Osteoblast (primary cell): Measurements from ENCODE around the gene TSG101. TPM values are rescaled to one million over a fixed set of nuclear protein-coding genes. Genes with fewer than 3 reads are reported as not detected.

ENCODE experiments used
- DNase-seq: peaks from one replicate; pipeline ENCODE4 v3.0.0; 2011; ENCODE audit warnings: low spot score, mixed read lengths; ENCODE audit not compliant: insufficient read length; ENCODE audit errors: missing footprints
- H2AFZ ChIP-seq: 2 replicates; pipeline ENCODE4 v1.6.0; 2011; ENCODE audit warnings: mild to moderate bottlenecking, low read length
- H3K27ac ChIP-seq: 2 replicates; pipeline ENCODE4 v1.5.1; 2011; ENCODE audit warnings: mild to moderate bottlenecking, low read depth, low read length, moderate library complexity
- H3K27me3 ChIP-seq: 2 replicates; pipeline ENCODE4 v1.6.0; 2012; ENCODE audit warnings: mild to moderate bottlenecking, control low read depth, inconsistent platforms, low read length, moderate library complexity; ENCODE audit not compliant: insufficient read depth
- H3K36me3 ChIP-seq: 2 replicates; pipeline ENCODE4 v1.5.1; 2011; ENCODE audit warnings: mild to moderate bottlenecking, low read length, control low read depth, moderate library complexity; ENCODE audit not compliant: insufficient read depth
- H3K4me1 ChIP-seq: 2 replicates; pipeline ENCODE4 v1.5.1; 2011; ENCODE audit warnings: mild to moderate bottlenecking, low read length, control low read depth, moderate library complexity; ENCODE audit not compliant: insufficient read depth
- H3K4me2 ChIP-seq: 2 replicates; pipeline ENCODE4 v1.6.0; 2011; ENCODE audit warnings: mild to moderate bottlenecking, low read length; ENCODE audit not compliant: insufficient read depth
- H3K4me3 ChIP-seq: fragments of 200-600 bp; sonication (generic); 3 replicates; pipeline ENCODE4 v1.5.1; 2012; ENCODE audit warnings: mild to moderate bottlenecking, low read length, inconsistent platforms; ENCODE audit not compliant: insufficient read depth
- H3K79me2 ChIP-seq: 2 replicates; pipeline ENCODE4 v1.6.0; 2012; ENCODE audit warnings: mild to moderate bottlenecking, low read length, control low read depth, inconsistent platforms; ENCODE audit not compliant: insufficient read depth
- H3K9me3 ChIP-seq: 2 replicates; pipeline ENCODE4 v1.5.1; 2011; ENCODE audit warnings: low read depth, low read length, control low read depth
- H4K20me1 ChIP-seq: 2 replicates; pipeline ENCODE4 v1.6.0; 2012; ENCODE audit warnings: mild to moderate bottlenecking, low read length, control low read depth; ENCODE audit not compliant: insufficient read depth
- total RNA-seq: library from RNA; depleted of rRNA; stranded (reverse); fragments of >200 nt; gene quantifications from 2 replicates; pipeline ENCODE4 v1.2.3, GENCODE V29; 2012
- TF ChIP-seq, protein P1 (sequence below): IDR thresholded peaks from 2 replicates; pipeline ENCODE4 v1.5.1; 2011; ENCODE audit warnings: mild to moderate bottlenecking, low read depth, low read length, moderate library complexity; ENCODE audit errors: extremely low read depth

Gene TSG101
- total RNA-seq, 1 donor, result 67.3 TPM

DNA sequence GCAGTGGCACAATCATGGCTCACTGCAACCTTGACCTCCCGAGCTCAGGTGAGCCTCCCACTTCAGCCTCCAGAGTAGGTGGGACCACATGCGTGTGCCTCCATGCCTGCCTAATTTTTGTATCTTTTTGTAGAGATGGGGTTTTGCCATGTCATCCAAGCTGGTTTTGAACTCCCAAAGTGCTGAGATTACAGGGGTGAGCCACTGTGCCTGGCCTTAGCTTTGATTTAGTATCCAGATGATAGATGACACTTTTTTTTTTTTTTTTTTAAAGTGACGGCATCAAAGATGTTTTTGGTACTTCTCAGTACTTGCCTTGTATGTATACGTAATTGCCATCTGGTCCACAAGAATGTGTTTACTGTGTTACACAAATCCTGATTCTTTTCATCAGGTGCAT is 47.7 kb downstream of the TSG101 start:
- H3K36me3 ChIP-seq, result peaks cover 60% of the 10 kb centered on the region
- H3K79me2 ChIP-seq, result no peaks in the 10 kb centered on the region
- no peaks in the 10 kb centered on the region for H4K20me1 ChIP-seq
- H3K4me3 ChIP-seq, result no peak overlapping the region
- no peak overlapping the region for H2AFZ ChIP-seq
- H3K9me3 ChIP-seq, result no peaks in the 10 kb centered on the region
- H3K27ac ChIP-seq, result no peak overlapping the region
- no peaks in the 10 kb centered on the region for H3K4me1 ChIP-seq
- TF ChIP-seq, protein P1, sequence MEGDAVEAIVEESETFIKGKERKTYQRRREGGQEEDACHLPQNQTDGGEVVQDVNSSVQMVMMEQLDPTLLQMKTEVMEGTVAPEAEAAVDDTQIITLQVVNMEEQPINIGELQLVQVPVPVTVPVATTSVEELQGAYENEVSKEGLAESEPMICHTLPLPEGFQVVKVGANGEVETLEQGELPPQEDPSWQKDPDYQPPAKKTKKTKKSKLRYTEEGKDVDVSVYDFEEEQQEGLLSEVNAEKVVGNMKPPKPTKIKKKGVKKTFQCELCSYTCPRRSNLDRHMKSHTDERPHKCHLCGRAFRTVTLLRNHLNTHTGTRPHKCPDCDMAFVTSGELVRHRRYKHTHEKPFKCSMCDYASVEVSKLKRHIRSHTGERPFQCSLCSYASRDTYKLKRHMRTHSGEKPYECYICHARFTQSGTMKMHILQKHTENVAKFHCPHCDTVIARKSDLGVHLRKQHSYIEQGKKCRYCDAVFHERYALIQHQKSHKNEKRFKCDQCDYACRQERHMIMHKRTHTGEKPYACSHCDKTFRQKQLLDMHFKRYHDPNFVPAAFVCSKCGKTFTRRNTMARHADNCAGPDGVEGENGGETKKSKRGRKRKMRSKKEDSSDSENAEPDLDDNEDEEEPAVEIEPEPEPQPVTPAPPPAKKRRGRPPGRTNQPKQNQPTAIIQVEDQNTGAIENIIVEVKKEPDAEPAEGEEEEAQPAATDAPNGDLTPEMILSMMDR, result no peak
- no peak overlapping the region for H3K4me2 ChIP-seq
- DNase-seq, result no peak
- no peaks in the 10 kb centered on the region for H3K27me3 ChIP-seq

DNA sequence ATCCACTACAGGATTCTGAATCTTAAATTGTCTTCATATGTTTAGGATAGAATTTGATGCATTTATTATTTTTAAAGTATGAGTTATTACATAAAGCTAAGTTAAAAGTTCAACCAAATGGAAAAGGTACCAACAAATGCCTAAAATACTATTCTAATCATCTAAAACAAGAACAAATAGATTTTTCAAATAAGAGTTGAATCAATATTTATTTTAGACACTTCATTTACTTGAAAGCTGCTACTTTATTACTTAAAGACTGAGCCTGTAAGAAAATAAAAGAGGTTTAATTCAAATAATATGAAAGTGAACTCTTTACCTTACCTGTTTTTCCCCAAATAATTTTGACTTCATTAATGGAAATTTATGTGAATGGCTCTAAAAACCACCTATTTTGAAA is 54.2 kb downstream of the TSG101 start:
- H3K4me2 ChIP-seq, result no peak overlapping the region
- TF ChIP-seq, protein P1, result no peak
- no peaks in the 10 kb centered on the region for H3K27me3 ChIP-seq
- no peak overlapping the region for H2AFZ ChIP-seq
- H3K79me2 ChIP-seq, result no peaks in the 10 kb centered on the region
- peaks cover 13% of the 10 kb centered on the region for H3K36me3 ChIP-seq
- H4K20me1 ChIP-seq, result no peaks in the 10 kb centered on the region
- no peaks in the 10 kb centered on the region for H3K9me3 ChIP-seq
- no peak overlapping the region for H3K27ac ChIP-seq
- no peak for DNase-seq
- H3K4me1 ChIP-seq, result no peaks in the 10 kb centered on the region
- H3K4me3 ChIP-seq, result no peak overlapping the region

DNA sequence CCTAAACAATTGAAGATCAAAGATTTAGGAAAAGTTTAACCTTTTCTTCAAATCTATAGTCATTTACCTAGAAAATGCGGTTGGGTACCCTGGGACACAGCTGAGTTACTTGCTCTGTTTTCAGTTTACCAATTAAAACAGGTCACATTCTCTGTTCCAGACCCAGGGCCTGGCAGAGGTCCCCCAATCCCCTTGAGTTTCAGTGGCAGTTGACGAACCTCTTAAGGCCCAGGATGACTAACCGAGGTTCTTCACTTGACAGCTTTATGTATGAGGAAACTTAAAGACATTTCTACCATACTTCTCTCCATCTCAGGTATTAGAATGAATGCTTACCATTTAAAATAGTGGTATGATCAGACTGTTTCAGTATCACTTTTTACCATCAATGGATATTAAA is 54.7 kb downstream of the TSG101 start:
- no peak overlapping the region for H3K4me2 ChIP-seq
- no peaks in the 10 kb centered on the region for H3K27me3 ChIP-seq
- peaks cover 13% of the 10 kb centered on the region for H3K36me3 ChIP-seq
- no peak for DNase-seq
- no peaks in the 10 kb centered on the region for H4K20me1 ChIP-seq
- no peak overlapping the region for H3K27ac ChIP-seq
- H3K9me3 ChIP-seq, result no peaks in the 10 kb centered on the region
- no peak overlapping the region for H3K4me3 ChIP-seq
- H3K79me2 ChIP-seq, result no peaks in the 10 kb centered on the region
- H3K4me1 ChIP-seq, result no peaks in the 10 kb centered on the region
- TF ChIP-seq, protein P1, result no peak
- H2AFZ ChIP-seq, result no peak overlapping the region

DNA sequence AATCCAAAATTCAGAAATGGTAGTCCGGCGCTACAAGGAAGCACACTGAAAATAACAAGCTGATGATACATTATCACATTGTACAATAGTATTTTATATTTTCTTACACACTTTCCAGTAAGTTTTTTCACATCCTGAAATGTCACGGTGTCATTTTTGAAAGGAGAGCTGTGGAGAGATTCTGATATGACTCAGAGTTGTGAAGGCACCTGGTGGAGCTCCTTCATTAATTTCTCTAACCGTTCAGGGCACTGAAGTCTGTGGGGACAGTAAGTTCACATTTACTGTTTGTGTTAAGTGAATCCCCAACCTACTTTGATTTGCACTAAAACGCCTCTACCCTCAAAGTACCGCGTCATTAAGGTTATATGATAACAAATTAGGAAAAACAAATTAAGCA is 57.8 kb downstream of the TSG101 start:
- no peaks in the 10 kb centered on the region for H3K9me3 ChIP-seq

More for the DNA sequence above, 57.8 kb downstream of the TSG101 start:
- no peaks in the 10 kb centered on the region for H3K4me1 ChIP-seq
- no peak overlapping the region for H3K4me2 ChIP-seq
- H4K20me1 ChIP-seq, result no peaks in the 10 kb centered on the region
- H3K36me3 ChIP-seq, result no peaks in the 10 kb centered on the region
- H2AFZ ChIP-seq, result no peak overlapping the region
- no peak overlapping the region for H3K27ac ChIP-seq
- no peaks in the 10 kb centered on the region for H3K27me3 ChIP-seq
- no peaks in the 10 kb centered on the region for H3K79me2 ChIP-seq
- TF ChIP-seq, protein P1, result no peak
- no peak overlapping the region for H3K4me3 ChIP-seq
- DNase-seq, result no peak
